ENCODE results near the gene PLA2G4E. TPM values are rescaled to one million over a fixed set of nuclear protein-coding genes. Genes with fewer than 3 reads are reported as not detected.

Gene PLA2G4E
- polyA plus RNA-seq, 3 donors: not detected

DNA sequence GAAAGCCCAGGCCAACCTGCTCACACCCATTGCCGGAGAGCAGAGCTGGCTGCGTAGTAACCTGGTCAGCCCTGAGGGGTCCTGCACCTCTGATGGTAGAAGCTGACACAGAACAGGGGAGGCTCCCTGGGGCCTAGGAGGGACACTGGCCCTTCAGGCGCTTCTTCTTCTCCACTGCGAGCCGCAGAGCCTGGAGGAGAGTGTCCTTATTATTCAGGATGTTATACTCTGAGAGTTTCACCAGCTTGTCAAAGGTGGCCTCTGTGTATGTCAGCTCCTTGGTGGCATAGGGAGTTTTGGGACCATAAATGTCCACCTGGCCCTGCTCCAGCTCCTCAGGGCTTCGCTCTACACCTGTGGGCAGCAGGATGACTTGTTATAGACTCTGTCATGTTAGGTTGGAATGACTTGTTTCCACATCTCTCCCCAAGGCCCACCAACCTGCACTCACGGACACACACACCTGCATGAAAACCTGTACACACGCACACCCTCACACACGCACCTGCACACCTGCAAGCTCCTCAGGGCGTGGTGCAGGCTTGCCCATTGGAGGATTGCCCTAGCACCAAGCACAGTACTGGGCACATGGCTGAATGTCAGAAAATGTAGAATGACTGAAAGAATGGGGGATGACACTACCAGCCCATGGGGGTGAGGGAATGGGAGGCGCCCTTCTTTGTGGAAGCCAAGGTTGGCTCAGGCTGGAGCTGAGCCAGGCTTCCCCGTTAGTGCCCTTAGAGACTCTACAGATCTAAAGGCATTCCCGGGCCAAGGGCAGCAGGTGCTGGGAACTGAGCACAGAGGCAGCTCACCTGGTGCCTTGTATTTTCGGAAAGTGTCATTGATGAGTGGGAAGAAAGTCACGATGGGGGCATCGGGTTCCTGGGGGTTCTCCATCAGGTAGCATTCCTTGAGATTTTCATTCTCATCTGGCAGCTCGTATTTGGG lies 36.9 kb downstream of the PLA2G4E start:
- no peak overlapping the region for H3K9ac ChIP-seq (ENCODE audit: insufficient read depth, low read length, poor library complexity, severe bottlenecking)
- H3K4me3 ChIP-seq (replicated peaks in 1 of 3; ENCODE audit: low read depth in 2 of 3, low read length in 3 of 3): no peak overlapping the region
- intact Hi-C loops (cut with micrococcal nuclease): loop anchor here in 1 of 2 donors (10.0 kb wide), 1 partner anchor 101 kb away; no protein-coding TSS in a partner anchor
- no peaks in the 10 kb centered on the region for H4K20me1 ChIP-seq (ENCODE audit: insufficient read depth, low read length)
- no peaks in the 10 kb centered on the region for H3K36me3 ChIP-seq (replicated peaks in 1 of 2; ENCODE audit: control insufficient read depth in 1 of 2, insufficient read depth in 2 of 2, low read length in 2 of 2)
- no peak overlapping the region for H3K4me3 Mint-ChIP-seq
- no peak overlapping the region for H2AFZ ChIP-seq (ENCODE audit: insufficient read depth, low read depth, low read length, poor library complexity, severe bottlenecking)
- no peaks in the 10 kb centered on the region for H3K79me2 ChIP-seq (ENCODE audit: insufficient read depth, low read length)
- peaks cover 0 to 5% (median 5%) of the 10 kb centered on the region in 3 donors for H3K27me3 Mint-ChIP-seq (ENCODE audit: low read depth in 3 of 3)
- H3K4me1 ChIP-seq (ENCODE audit: control insufficient read depth in 1 of 2, insufficient read depth in 2 of 2, low read length in 2 of 2): no peaks in the 10 kb centered on the region
- H3K27ac ChIP-seq (ENCODE audit: low read depth in 1 of 2, low read length in 2 of 2): no peak overlapping the region
- 98% methylated on average over 9 of the region's 17 CpGs for WGBS (ENCODE audit: insufficient coverage)
- no peaks in the 10 kb centered on the region for H3K36me3 Mint-ChIP-seq
- no peaks in the 10 kb centered on the region for H3K9me3 Mint-ChIP-seq
- no peak for DNase-seq
- no peak overlapping the region for H3K4me2 ChIP-seq (replicated peaks; ENCODE audit: extremely low read depth, low read length, poor library complexity, severe bottlenecking)
- H3K9me3 ChIP-seq (replicated peaks in 1 of 2; ENCODE audit: control insufficient read depth in 1 of 2, insufficient read depth in 1 of 2, low read length in 2 of 2): no peaks in the 10 kb centered on the region
- H3K4me1 Mint-ChIP-seq: peaks cover 13% of the 10 kb centered on the region
- no peak for TF ChIP-seq CTCF (IDR thresholded peaks at IDR 0.05)
- no peaks in the 10 kb centered on the region for H3K27me3 ChIP-seq (ENCODE audit: control insufficient read depth in 2 of 2, insufficient read depth in 2 of 2, low read length in 2 of 2)
- peak overlapping the region in 1 of 7 donors; percentile 53 for H3K27ac Mint-ChIP-seq

DNA sequence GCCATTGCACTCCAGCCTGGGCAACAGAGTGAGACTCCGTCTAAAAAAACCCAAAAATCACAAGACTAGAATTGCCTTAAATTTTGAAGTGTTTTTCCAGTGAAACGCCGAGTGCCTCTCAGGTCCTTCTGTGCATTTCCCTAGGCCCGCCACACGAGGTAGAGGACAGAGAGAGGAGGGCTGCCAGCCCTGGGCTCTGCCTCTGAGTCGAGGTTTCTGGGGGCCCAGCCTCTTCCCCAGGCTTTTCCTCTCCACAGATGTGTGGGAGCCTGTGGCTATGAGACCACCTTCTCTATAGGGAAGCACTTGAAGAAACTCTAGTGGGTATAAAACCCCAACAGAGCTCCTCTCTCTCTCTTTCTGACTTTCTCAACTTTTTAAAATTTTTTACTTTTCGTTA lies 37.6 kb downstream of the PLA2G4E start:
- Mint-ChIP-seq H3K4me3 (no peak overlapping the region), H3K27ac (no peak overlapping the region), H3K27me3 (ENCODE audit: low read depth in 3 of 3) (peaks cover 0 to 5% (median 4%) of the 10 kb centered on the region in 3 donors), H3K4me1 (peaks cover 13% of the 10 kb centered on the region), H3K36me3 (no peaks in the 10 kb centered on the region), H3K9me3 (no peaks in the 10 kb centered on the region)
- Histone ChIP-seq H3K9me3 (replicated peaks in 1 of 2; ENCODE audit: control insufficient read depth in 1 of 2, insufficient read depth in 1 of 2, low read length in 2 of 2) (no peaks in the 10 kb centered on the region), H3K27ac (ENCODE audit: low read depth in 1 of 2, low read length in 2 of 2) (no peak overlapping the region), H4K20me1 (ENCODE audit: insufficient read depth, low read length) (no peaks in the 10 kb centered on the region), H3K4me2 (replicated peaks; ENCODE audit: extremely low read depth, low read length, poor library complexity, severe bottlenecking) (no peak overlapping the region), H3K36me3 (replicated peaks in 1 of 2; ENCODE audit: control insufficient read depth in 1 of 2, insufficient read depth in 2 of 2, low read length in 2 of 2) (no peaks in the 10 kb centered on the region), H3K4me3 (replicated peaks in 1 of 3; ENCODE audit: low read depth in 2 of 3, low read length in 3 of 3) (no peak overlapping the region), H3K4me1 (ENCODE audit: control insufficient read depth in 1 of 2, insufficient read depth in 2 of 2, low read length in 2 of 2) (no peaks in the 10 kb centered on the region), H3K27me3 (ENCODE audit: control insufficient read depth in 2 of 2, insufficient read depth in 2 of 2, low read length in 2 of 2) (no peaks in the 10 kb centered on the region), H2AFZ (ENCODE audit: insufficient read depth, low read depth, low read length, poor library complexity, severe bottlenecking) (no peak overlapping the region), H3K79me2 (ENCODE audit: insufficient read depth, low read length) (no peaks in the 10 kb centered on the region), H3K9ac (ENCODE audit: insufficient read depth, low read length, poor library complexity, severe bottlenecking) (no peak overlapping the region)
- DNase-seq: no peak
- 83% methylated on average over 2 of the region's 7 CpGs for WGBS (ENCODE audit: insufficient coverage)
- intact Hi-C loops (cut with micrococcal nuclease): loop anchor here in 1 of 2 donors (10.0 kb wide), 1 partner anchor 102 kb away; no protein-coding TSS in a partner anchor
- TF ChIP-seq CTCF (IDR thresholded peaks at IDR 0.05): no peak

All from CD14-positive monocyte (primary cell).